ENCODE measurements around the gene UBE2F.

- TF ChIP-seq, protein P1, sequence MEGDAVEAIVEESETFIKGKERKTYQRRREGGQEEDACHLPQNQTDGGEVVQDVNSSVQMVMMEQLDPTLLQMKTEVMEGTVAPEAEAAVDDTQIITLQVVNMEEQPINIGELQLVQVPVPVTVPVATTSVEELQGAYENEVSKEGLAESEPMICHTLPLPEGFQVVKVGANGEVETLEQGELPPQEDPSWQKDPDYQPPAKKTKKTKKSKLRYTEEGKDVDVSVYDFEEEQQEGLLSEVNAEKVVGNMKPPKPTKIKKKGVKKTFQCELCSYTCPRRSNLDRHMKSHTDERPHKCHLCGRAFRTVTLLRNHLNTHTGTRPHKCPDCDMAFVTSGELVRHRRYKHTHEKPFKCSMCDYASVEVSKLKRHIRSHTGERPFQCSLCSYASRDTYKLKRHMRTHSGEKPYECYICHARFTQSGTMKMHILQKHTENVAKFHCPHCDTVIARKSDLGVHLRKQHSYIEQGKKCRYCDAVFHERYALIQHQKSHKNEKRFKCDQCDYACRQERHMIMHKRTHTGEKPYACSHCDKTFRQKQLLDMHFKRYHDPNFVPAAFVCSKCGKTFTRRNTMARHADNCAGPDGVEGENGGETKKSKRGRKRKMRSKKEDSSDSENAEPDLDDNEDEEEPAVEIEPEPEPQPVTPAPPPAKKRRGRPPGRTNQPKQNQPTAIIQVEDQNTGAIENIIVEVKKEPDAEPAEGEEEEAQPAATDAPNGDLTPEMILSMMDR (IDR thresholded peaks at IDR 0.05), result no peak
- TF ChIP-seq EP300 (IDR thresholded peaks at IDR 0.05) (no peak), POLR2A (IDR thresholded peaks at IDR 0.05) (no peak)
Observed at GRCh38 chr2:237972936-237973335, 6.1 kb downstream of the UBE2F start.

All from ovary (tissue), 3 donors.